ENCODE data around the gene DLAT.
"Not testable (repeated sequence)": the region's sequence is repeated elsewhere in the genome, so short reads cannot be mapped to it uniquely, and the experiment has no call there.

Gene DLAT

DNA sequence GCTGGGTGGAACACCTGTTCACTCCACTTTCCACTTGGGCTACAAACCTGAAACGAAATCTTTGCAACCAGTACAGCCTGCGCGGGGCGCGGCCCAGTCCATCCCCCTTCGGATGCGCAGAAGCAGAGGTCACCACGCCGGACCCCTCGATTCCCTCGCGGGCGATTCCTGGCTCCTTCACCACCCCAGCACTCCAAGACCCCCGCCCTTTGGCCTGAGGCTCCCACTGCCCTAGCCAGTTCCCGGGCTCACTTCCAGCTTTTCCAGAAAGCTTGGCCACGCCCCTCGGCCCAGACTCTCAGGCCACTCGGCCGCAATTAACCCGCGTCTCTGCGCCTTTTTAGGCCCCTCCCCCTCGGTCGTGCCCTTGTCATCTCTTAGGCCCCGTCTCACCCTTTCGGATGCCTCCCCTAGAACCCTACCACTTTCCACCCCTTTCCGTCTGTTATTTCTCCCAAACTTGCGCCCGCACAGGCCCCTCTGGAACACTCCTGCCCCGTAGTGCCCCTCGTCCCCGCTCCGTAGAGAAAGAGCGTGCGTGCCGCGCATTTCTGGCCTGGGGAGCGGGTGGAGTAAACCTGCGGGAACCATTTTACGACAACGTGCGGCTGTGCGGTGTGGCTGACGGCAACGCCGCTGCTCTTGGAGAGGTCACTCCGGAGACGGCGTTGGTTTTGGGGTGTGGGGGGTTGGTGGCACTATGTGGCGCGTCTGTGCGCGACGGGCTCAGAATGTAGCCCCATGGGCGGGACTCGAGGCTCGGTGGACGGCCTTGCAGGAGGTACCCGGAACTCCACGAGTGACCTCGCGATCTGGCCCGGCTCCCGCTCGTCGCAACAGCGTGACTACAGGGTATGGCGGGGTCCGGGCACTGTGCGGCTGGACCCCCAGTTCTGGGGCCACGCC, at the start of gene DLAT:
TSS of gene DLAT (plus strand) at position 636 of the 906 bp plus-strand sequence. CDS start at position 701, 65 bp downstream.
- DNase-seq = peak; percentile 91

DNA sequence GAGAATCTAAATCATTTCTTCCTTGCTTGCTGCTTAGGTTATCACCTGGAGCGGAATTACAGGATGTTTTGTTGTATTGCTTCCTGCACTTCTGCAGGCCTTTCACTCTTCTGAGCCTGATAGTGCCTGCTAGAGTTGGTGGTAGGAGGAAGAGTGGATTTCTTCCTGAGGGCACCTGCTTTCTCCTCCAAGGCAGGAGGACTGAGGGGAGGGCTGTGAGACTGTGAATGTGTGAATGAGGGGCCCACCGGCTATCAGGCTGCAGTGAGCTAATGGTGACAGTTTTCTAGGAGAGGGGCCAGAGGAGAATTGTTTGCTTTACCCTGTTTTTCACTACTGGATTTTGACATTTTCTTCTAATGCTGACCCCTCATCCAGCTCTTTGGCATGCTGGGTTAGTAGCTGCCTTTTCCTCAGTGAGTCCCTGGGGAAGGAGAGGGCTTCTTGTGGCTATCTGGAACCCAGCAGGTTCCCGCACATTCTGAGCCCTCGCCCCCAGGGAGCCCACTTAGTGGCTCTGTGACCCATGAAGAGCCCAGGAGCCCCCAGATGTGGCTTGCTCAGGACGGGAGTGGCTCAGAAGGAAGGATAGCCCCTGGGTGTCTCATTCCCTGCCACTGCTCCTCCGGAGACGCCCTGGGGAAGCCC, 49.0 kb upstream of the DLAT start:
- DNase-seq = no peak

GRCh38 chr11:111976767-111977145, 48.5 kb upstream of the DLAT start:
- no peak for DNase-seq

DNA sequence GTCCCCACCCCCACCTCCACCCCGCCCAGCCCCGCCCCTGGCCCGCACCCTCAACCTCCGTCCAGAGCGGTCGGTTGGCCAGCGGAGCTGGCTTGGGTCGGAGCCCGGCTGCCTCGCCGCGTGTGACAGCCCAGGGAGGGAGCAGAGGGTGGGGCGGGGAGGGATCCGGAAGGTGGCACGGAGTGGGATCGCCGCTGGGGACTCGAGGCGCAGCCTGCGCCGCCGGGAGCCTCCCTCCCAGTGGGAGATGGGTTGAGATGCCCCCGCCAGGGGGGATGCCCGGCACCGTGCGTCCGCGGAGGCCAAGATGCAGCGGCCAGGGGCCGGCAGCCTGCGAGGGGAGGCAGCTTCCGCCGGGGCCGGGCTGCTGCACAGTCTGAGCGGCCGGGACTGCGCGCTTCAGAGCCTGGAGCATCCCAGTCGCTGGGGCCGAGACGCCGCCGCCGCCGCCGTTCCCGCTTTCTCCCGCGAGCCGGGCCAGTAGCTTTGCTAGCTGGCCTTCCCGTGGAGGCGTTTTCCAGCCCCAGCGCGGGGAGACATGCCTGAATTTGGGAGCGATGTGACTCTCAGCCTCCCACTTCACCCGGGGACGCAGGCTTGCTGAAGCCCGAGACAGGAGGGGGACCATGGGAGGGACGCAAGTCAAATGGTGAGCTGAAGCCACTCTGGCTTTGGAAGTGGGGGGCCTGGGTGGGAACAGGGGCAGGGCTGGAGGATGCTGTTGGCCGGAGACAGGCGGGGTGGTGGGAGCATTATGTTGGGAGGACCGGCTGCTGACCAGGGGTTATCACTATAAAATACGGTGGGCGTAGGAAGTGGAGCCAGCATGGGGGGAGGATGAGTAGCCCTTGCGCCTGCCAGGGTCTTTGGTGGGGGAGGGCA, 47.8 kb upstream of the DLAT start:
- peak; percentile 32 for DNase-seq

DNA sequence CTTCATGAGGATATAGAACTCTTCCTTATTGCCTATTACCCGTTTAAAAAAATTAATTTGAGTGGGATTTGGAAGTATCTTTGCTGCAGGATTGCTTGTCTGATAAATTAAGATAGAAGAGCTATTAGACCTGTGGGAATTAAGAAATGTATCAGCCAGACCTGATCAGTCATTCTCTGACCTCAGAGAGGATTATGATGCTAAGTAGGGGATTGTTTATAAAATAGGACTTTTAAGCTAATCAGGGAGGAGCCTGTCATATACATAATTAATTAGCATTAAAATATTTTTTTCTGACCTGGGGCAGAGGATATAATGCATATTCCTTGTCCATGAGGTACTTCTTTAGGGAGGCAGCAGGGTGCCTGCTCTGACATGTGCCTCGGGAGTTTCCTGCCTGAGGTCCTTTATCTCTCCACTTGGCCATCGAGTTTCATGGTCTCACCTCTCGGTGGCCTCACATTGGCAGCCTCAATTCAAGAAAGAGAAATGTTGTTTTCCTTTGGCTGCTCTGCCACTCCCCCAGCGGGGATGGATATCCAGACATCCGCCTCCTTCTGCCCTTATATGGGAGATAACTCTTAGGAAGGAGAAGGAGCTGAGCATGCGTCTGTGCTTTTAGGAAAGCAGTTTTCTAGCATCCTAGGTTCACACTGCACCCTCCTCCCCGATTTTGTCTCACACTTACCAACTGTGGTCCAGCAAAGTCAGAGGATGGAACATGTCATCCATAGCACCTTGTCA, 47.0 kb upstream of the DLAT start:
- DNase-seq = no peak

DNA sequence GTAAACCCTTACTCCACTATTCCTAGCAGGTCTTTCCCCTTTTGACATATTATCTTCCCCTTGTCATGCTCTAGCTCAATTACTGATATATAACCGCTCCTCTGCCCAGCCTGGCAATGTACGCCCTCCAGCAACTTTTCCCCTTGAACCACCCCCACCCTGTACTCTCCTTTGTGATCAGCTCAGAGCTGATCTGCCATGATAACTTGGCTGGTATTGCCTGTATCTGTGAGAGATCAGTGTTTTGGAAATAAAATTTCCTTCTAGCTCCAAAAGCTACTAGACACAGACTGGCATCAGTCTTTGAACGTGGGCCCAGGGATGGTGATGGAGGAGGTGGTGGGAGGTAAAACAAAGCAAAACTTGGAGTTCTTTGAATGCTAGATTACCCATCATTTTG, 45.1 kb upstream of the DLAT start:
- DNase-seq = no peak

- no peak for DNase-seq
Measured at GRCh38 chr11:111981270-111981669, 43.9 kb upstream of the DLAT start.

DNA sequence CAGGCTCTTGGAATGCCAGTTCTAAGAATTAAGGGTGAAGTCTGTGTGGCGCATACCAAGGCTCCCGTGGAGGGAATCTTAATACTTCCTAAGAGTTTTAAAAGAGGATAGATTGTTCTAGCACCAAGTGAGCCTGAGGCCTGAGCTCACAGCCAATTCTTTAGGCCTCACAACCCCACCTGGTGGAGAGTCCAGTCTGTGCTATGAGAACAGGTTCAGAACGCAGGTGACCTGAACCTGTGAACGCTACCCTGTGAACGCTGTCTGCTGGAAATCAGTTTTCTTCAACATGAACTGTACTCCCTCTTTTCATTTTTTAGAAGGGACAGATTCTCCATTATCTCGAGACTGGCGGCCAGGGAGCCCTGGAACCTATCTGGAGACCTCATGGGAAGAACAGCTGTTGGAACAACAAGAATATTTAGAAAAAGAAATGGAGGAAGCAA, 43.2 kb upstream of the DLAT start:
- peak; percentile 69 for DNase-seq

DNA sequence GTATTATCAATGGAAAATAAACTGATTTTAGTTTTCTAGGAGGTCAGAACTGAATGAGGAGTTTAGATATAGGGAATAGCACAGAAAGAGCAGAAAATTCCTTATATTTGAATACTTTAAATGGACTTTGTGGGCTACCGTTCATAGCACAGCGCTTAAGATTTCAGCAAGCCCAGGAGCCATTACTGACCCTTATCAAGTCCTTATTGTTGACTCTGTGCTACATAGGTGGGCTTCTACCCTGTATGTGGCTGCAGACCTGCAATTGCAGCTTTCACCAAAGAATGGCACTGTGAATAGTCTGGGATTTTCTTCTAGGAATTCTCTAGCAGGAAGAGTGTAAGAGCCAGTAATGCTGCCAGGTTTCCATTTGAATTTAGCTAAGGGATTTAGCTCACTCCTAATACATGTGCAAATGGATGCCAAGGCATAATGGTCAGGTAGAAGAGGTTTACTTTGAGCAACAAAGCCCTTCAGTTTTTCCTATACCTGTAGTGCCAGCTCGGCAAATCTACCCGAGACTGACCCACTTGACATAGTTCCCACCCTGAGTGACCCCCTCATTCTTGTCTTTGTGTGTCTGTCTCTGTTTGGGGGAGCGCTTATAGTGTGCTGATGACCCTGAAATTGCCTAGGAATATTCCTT, 42.5 kb upstream of the DLAT start:
- no peak for DNase-seq

DNA sequence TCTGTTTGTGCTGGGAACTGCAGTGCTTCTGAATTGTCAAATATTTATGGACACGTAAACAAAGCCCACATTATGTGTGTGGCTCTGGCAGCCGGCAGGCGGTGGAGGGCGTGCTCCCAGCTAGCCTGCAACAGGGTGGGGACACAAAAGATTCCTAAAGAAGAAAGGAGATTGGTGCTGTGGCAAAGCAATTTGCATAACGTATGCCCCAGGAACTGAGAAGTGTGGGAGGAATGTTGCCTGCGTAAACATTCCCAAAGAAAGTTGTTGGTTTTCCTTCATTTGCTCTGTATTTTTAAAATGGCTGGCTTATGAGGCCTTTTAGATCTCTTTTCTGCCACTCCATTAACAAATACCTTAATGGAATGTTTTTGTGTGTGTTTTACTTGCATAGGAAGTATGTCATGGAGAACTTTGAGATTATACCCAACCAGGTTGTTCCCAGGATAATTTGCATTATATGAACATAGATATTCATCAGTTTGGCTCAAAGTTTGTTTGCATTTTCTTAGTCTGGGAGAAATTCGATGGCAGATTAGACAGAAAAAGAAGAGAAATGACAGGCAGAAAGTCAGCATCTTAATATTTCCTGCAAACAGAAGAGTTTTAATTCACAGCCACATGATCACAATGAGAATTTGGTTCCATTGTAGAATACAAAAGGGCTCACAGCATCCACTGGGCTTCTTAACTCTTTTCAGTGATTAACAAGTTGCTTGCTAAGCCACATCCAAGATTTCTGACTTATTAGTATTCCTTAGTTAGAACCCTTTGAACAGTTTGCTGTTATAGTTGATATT, 41.8 kb upstream of the DLAT start:
- DNase-seq = no peak

DNA sequence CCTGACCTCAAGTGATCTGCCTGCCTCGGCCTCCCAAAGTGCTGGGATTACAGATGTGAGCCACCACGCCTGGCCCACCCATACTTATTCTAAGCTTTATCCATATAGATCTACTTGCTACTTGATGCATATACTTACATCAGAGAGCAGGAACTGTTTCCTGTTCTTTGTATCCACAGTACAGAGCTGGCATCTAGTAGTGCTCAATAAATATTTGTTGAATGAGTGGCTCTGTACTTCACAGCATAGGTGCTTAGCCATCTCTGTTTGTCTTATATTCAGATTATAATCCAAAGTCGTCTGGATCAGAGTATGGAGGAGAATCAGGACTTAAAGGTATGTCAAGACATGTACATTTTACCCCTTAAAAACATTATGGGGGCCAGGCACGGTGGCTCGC, 38.6 kb upstream of the DLAT start:
- DNase-seq = no peak

- no peak for DNase-seq
Measured at GRCh38 chr11:111990381-111990780, 34.8 kb upstream of the DLAT start.

DNA sequence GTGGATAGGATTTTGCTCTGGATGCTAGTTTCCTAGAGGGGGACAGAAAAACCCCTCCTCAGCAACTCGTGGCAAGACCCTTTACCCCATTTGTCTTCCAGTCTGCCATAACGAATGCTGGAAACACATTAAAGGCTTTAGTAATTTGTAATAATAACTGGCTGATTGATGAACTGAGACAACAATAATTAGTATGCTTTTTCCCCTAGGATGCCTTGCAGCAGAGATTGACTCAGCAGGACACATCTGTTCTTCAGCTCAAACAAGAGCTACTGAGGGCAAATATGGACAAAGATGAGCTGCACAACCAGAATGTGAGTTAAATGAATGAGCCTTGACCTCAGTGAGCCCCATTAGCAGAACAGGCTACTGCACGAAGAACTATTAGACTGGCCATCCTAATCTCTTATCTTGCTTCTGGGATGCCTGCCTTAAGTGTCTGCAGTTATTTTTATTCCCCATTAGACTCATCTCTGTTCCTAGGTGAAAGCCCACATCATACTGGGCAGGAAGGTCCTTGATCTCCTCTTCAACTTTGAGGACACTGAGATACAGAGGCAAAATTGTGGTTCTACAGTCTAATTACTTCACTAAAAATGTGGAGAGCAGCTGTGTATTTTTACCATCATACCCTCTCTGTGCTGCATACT, 32.9 kb upstream of the DLAT start:
- no peak for DNase-seq

DNA sequence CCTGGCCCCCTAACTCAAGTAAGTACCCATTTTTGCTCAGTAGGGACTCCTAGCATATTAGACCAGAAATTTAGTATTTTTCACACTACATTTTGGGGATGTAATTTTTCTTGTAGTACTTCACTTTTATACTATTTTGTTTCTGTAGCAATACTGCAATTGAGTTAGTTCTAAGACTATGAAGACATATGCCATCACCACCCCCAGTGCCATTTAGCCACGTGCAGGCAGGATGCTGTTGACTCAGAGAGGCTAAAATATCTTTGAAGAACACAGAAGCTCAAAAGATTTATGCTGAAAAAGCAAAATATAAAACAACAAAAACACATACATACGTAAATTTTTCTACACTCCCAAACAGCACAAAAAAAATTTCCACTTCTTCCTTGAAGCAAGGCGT, 29.1 kb upstream of the DLAT start:
- no peak for DNase-seq

DNA sequence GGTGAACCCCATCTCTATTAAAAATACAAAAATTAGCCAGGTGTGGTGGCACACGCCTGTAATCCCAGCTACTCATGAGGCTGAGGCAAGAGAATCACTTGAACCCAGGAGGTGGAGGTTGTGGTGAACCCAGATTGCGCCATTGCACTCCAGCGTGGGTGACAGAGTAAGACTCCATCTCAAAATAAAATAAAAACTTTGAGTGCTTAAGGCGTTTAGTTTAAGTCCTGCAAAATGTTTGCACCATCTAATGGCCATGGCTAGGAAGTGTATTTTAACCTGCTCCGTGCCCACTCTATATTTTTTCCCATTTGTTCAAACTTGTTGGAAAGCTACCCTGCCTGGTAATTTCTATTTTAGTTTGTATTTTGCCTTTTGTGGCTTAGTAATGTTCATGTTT, 28.5 kb upstream of the DLAT start:
- not testable (repeated sequence) for DNase-seq

GRCh38 chr11:111999111-111999510, 26.1 kb upstream of the DLAT start:
- DNase-seq = no peak

- no peak for DNase-seq
Measured at GRCh38 chr11:112000703-112001102, 24.5 kb upstream of the DLAT start.

- DNase-seq = no peak
Measured at GRCh38 chr11:112002491-112003216, 22.6 kb upstream of the DLAT start.

DNA sequence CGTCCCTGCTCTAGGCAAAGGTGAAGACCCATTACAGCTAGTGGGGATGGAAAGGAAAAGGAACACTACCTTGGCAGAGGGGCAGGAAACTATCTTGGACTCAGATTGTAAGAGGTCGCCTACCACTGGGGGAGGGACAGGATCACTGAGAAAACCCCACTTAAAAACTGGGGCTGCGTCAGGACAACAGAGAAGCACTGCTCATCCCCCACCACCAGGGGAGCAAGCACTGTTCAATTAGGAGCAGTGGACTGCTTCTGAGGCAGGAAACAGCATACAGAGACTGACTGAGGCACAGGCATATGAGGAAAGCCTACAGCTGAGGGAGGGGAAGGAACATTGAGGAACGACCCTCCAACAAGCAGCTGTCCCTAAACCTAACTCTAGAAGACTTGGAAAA, 20.8 kb upstream of the DLAT start:
- peak; percentile 42 for DNase-seq

Data from activated CD4-positive, alpha-beta T cell treated with anti-CD3 and anti-CD28 coated beads for 48 hours (primary cell).